Thyroid gland (tissue), 4 donors: ENCODE data around the gene ARSI.

Source experiments
- CTCF ChIP-seq, 6 experiments: fragments of 200-600 bp in 3 of 6; fragments of 450-650 bp in 3 of 6; sonication (generic) in 3 of 6; IDR thresholded peaks; one replicate each; pipeline ENCODE4 v1.5.1; 2016 to 2019; ENCODE audit warnings: antibody characterized with exemption in 6 of 6, mild to moderate bottlenecking in 2 of 6, inconsistent platforms in 1 of 6, moderate library complexity in 1 of 6
- POLR2A ChIP-seq, 2 donors: fragments of 450-650 bp; IDR thresholded peaks; one replicate each; pipeline ENCODE4 v1.6.1; 2017; ENCODE audit warnings: antibody characterized with exemption in 2 of 2, mild to moderate bottlenecking in 2 of 2, moderate library complexity in 1 of 2

GRCh38 chr5:150347451-150347850 lies 44.7 kb upstream of the ARSI start:
- TF ChIP-seq CTCF (IDR thresholded peaks at IDR 0.05) (no peak), POLR2A (IDR thresholded peaks at IDR 0.05) (no peak)
